Neuronal stem cell (in vitro differentiated cells): ENCODE results near the gene MYO9A.
A peak's percentile ranks its signal among the peaks of the same experiment; 100 is the strongest.

Experiments used
- DNase-seq: peaks from one replicate; pipeline ENCODE4 v3.0.0-alpha.2; 2013; ENCODE audit warnings: low spot score
- H2AFZ ChIP-seq: one replicate; pipeline ENCODE4 v1.6.1; 2013; ENCODE audit warnings: mild to moderate bottlenecking, low read length, inconsistent platforms
- H2AK5ac ChIP-seq: 2 replicates; pipeline ENCODE4 v1.6.1; 2013; ENCODE audit warnings: low read depth, mild to moderate bottlenecking, inconsistent platforms, low read length, moderate library complexity, mixed read lengths
- H2BK120ac ChIP-seq: 2 replicates; pipeline ENCODE4 v1.6.1; 2013; ENCODE audit warnings: low read depth, mild to moderate bottlenecking, inconsistent platforms, low read length, moderate library complexity, mixed read lengths
- H2BK12ac ChIP-seq: one replicate; pipeline ENCODE4 v1.6.1; 2013; ENCODE audit warnings: low read length, inconsistent platforms
- H2BK15ac ChIP-seq: 2 replicates; pipeline ENCODE4 v1.6.1; 2013; ENCODE audit warnings: mild to moderate bottlenecking, low read length, inconsistent platforms, mixed read lengths
- H2BK5ac ChIP-seq: one replicate; pipeline ENCODE4 v1.6.1; 2013; ENCODE audit warnings: inconsistent platforms, mild to moderate bottlenecking, low read length, moderate library complexity
- H3K14ac ChIP-seq: one replicate; pipeline ENCODE4 v1.6.1; 2013; ENCODE audit warnings: low read length, inconsistent platforms
- H3K18ac ChIP-seq: 2 replicates; pipeline ENCODE4 v1.6.1; 2013; ENCODE audit warnings: low read length, inconsistent platforms
- H3K23ac ChIP-seq: 2 replicates; pipeline ENCODE4 v1.6.1; 2013; ENCODE audit warnings: low read depth, mild to moderate bottlenecking, mixed read lengths, low read length, inconsistent platforms; ENCODE audit not compliant: poor library complexity
- H3K27ac ChIP-seq: replicated peaks from 3 replicates; pipeline ENCODE4 v1.5.1; 2013; ENCODE audit warnings: low read length, inconsistent platforms
- H3K27me3 ChIP-seq, 3 experiments: 2 replicates each; pipeline ENCODE4 v1.6.1; 2013; ENCODE audit warnings: low read length in 3 of 3, mild to moderate bottlenecking in 2 of 3, inconsistent platforms in 1 of 3, low read depth in 1 of 3, mixed read lengths in 1 of 3, moderate library complexity in 1 of 3; ENCODE audit not compliant: control insufficient read depth in 3 of 3, insufficient read depth in 3 of 3
- H3K36me3 ChIP-seq, 2 donors: replicated peaks in 1 of 2; 2 replicates each; pipeline ENCODE4 v1.6.1; 2013; ENCODE audit warnings: low read length in 2 of 2; ENCODE audit not compliant: control insufficient read depth in 2 of 2, insufficient read depth in 2 of 2
- H3K4ac ChIP-seq: 2 replicates; pipeline ENCODE4 v1.6.1; 2013; ENCODE audit warnings: inconsistent platforms, mild to moderate bottlenecking, low read length, moderate library complexity
- H3K4me1 ChIP-seq, 2 donors: 1 replicate in 1 of 2; 2 replicates in 1 of 2; pipeline ENCODE4 v1.6.1; 2013; ENCODE audit warnings: low read length in 2 of 2, low read depth in 1 of 2; ENCODE audit not compliant: control insufficient read depth in 2 of 2, insufficient read depth in 1 of 2
- H3K4me2 ChIP-seq: one replicate; pipeline ENCODE4 v1.6.1; 2013; ENCODE audit warnings: mild to moderate bottlenecking, low read length, inconsistent platforms; ENCODE audit not compliant: insufficient read depth, poor library complexity, severe bottlenecking
- H3K4me3 ChIP-seq, 2 donors: 2 replicates each; pipeline ENCODE4 v1.5.1; 2013; ENCODE audit warnings: low read length in 2 of 2, mild to moderate bottlenecking in 2 of 2, inconsistent platforms in 1 of 2, moderate library complexity in 1 of 2
- H3K79me1 ChIP-seq: one replicate; pipeline ENCODE4 v1.6.1; 2013; ENCODE audit warnings: low read depth, mild to moderate bottlenecking, inconsistent platforms, low read length, moderate library complexity
- H3K9ac ChIP-seq: one replicate; pipeline ENCODE4 v1.6.1; 2013; ENCODE audit warnings: mild to moderate bottlenecking, low read depth, low read length, inconsistent platforms; ENCODE audit not compliant: poor library complexity
- H3K9me3 ChIP-seq, 2 donors: replicated peaks in 1 of 2; 2 replicates each; pipeline versions ENCODE3 to v1.6.1; 2013; ENCODE audit warnings: low read length in 2 of 2, mild to moderate bottlenecking in 2 of 2, inconsistent platforms in 1 of 2, low read depth in 1 of 2, mixed read lengths in 1 of 2, moderate library complexity in 1 of 2; ENCODE audit not compliant: control insufficient read depth in 2 of 2, insufficient read depth in 1 of 2
- H4K8ac ChIP-seq: one replicate; pipeline ENCODE4 v1.6.1; 2013; ENCODE audit warnings: low read depth, mild to moderate bottlenecking, inconsistent platforms, low read length, moderate library complexity
- H4K91ac ChIP-seq: one replicate; pipeline ENCODE4 v1.6.1; 2013; ENCODE audit warnings: low read length, low read depth, mild to moderate bottlenecking, inconsistent platforms; ENCODE audit not compliant: poor library complexity
- WGBS, 2 donors: extraction: QIAGEN DNeasy Blood & Tissue Kit; methylation state at CpG; one replicate each; pipeline ENCODE4 v1.1.7; 2013; ENCODE audit warnings: missing lambda C conversion rate in 2 of 2, mixed read lengths in 1 of 2; ENCODE audit not compliant: insufficient read length in 2 of 2, insufficient replicate concordance in 1 of 2; ENCODE audit errors: extremely low coverage in 2 of 2; 5-methylcytosine and 5-hydroxymethylcytosine counted together

The MYO9A gene

GRCh38 chr15:71810256-71811035, 307.5 kb downstream of the MYO9A start, which contains the start of gene NR2E3:
Gene NR2E3, plus strand, starts transcription at chr15:71810554. Its CDS starts 190 bp downstream, at chr15:71810744.
- Histone ChIP-seq H3K23ac (peak within 1 kb of the TSS; percentile 38), H3K9me3 (no peaks in the 10 kb centered on the region), H2BK5ac (peak within 1 kb of the TSS; percentile 33), H3K14ac (peak within 1 kb of the TSS; percentile 10), H3K18ac (peak within 1 kb of the TSS; percentile 86), H2BK120ac (no peak within 1 kb of the TSS), H3K36me3 (no peaks in the 10 kb centered on the region), H2BK15ac (peak within 1 kb of the TSS; percentile 95), H3K4me2 (no peak within 1 kb of the TSS), H3K4ac (no peak within 1 kb of the TSS), H3K4me1 (peaks cover 16 to 24% of the 10 kb centered on the region in 2 donors), H3K79me1 (no peaks in the 10 kb centered on the region), H4K8ac (no peak within 1 kb of the TSS), H3K9ac (no peak within 1 kb of the TSS), H2BK12ac (peak within 1 kb of the TSS; percentile 76), H4K91ac (peak within 1 kb of the TSS; percentile 79), H2AK5ac (peak within 1 kb of the TSS; percentile 98), H3K27me3 (no peaks in the 10 kb centered on the region), H3K4me3 (no peak within 1 kb of the TSS), H2AFZ (peak within 1 kb of the TSS; percentile 19), H3K27ac (no peak within 1 kb of the TSS)
- WGBS, 2 donors = no CpG with 5 or more reads among the region's 16 CpGs
- no peak for DNase-seq

GRCh38 chr15:71809346-71809745, 308.6 kb downstream of the MYO9A start:
- peaks cover 16 to 24% of the 10 kb centered on the region in 2 donors for H3K4me1 ChIP-seq
- peak overlapping the region; percentile 42 for H2BK12ac ChIP-seq
- H3K4me2 ChIP-seq = no peak overlapping the region
- no CpG with 5 or more reads among the region's 8 CpGs for WGBS, 2 donors
- no peak overlapping the region for H2BK120ac ChIP-seq
- H3K23ac ChIP-seq = no peak overlapping the region
- H3K79me1 ChIP-seq = no peaks in the 10 kb centered on the region
- H2BK15ac ChIP-seq = peak overlapping the region; percentile 95
- peak overlapping the region; percentile 79 for H4K91ac ChIP-seq
- no peak overlapping the region for H4K8ac ChIP-seq
- peak overlapping the region; percentile 86 for H3K18ac ChIP-seq
- peak overlapping the region; percentile 98 for H2AK5ac ChIP-seq
- no peaks in the 10 kb centered on the region for H3K36me3 ChIP-seq
- peak overlapping the region; percentile 2 for H3K4ac ChIP-seq
- H3K9me3 ChIP-seq = no peaks in the 10 kb centered on the region
- H3K27me3 ChIP-seq = no peaks in the 10 kb centered on the region
- DNase-seq = no peak
- no peak overlapping the region for H3K14ac ChIP-seq
- peak overlapping the region; percentile 33 for H2BK5ac ChIP-seq
- H3K27ac ChIP-seq = no peak overlapping the region
- no peak overlapping the region for H3K9ac ChIP-seq
- H2AFZ ChIP-seq = peak overlapping the region; percentile 19
- H3K4me3 ChIP-seq = no peak overlapping the region

GRCh38 chr15:71808311-71809020, 309.5 kb downstream of the MYO9A start:
- Histone ChIP-seq H3K27me3 (no peaks in the 10 kb centered on the region), H3K36me3 (no peaks in the 10 kb centered on the region), H4K91ac (peak overlapping the region; percentile 6), H3K4me1 (peaks cover 16 to 24% of the 10 kb centered on the region in 2 donors), H4K8ac (no peak overlapping the region), H2BK120ac (peak overlapping the region; percentile 76), H2AFZ (peak overlapping the region; percentile 13), H2AK5ac (peak overlapping the region; percentile 98), H2BK12ac (peak overlapping the region; percentile 87), H3K14ac (peak overlapping the region; percentile 92), H2BK15ac (peak overlapping the region; percentile 84), H3K27ac (no peak overlapping the region), H3K4me3 (no peak overlapping the region), H3K4me2 (no peak overlapping the region), H3K23ac (peak overlapping the region; percentile 5), H3K79me1 (no peaks in the 10 kb centered on the region), H2BK5ac (peak overlapping the region; percentile 4), H3K4ac (peak overlapping the region; percentile 53), H3K9me3 (no peaks in the 10 kb centered on the region), H3K18ac (peak overlapping the region; percentile 80), H3K9ac (no peak overlapping the region)
- no CpG with 5 or more reads among the region's 18 CpGs for WGBS, 2 donors
- no peak for DNase-seq

GRCh38 chr15:71807691-71808091, 310.3 kb downstream of the MYO9A start:
- H3K4ac ChIP-seq = no peak overlapping the region
- peak overlapping the region; percentile 79 for H3K27ac ChIP-seq
- peaks cover 16 to 24% of the 10 kb centered on the region in 2 donors for H3K4me1 ChIP-seq
- H3K23ac ChIP-seq = no peak overlapping the region
- H3K27me3 ChIP-seq = no peaks in the 10 kb centered on the region
- no peaks in the 10 kb centered on the region for H3K36me3 ChIP-seq
- peak overlapping the region; percentile 98 for H2AK5ac ChIP-seq
- H2BK120ac ChIP-seq = no peak overlapping the region
- H2BK5ac ChIP-seq = peak overlapping the region; percentile 4
- peak overlapping the region; percentile 92 for H2AFZ ChIP-seq
- peak overlapping the region; percentile 84 for H2BK15ac ChIP-seq
- no peak for DNase-seq
- H3K9me3 ChIP-seq = no peaks in the 10 kb centered on the region
- H2BK12ac ChIP-seq = peak overlapping the region; percentile 92
- no peaks in the 10 kb centered on the region for H3K79me1 ChIP-seq
- no peak overlapping the region for H3K4me3 ChIP-seq
- peak overlapping the region; percentile 18 for H3K9ac ChIP-seq
- no peak overlapping the region for H3K4me2 ChIP-seq
- no peak overlapping the region for H3K14ac ChIP-seq
- WGBS, 2 donors = no CpG with 5 or more reads among the region's 4 CpGs
- H4K91ac ChIP-seq = peak overlapping the region; percentile 6
- H4K8ac ChIP-seq = no peak overlapping the region
- peak overlapping the region; percentile 80 for H3K18ac ChIP-seq
